GM12872 (cell line): Measurements from ENCODE around the gene ZC2HC1C.

Experiments
- TF ChIP-seq, protein P1 (sequence below): IDR thresholded peaks from 3 replicates; pipeline ENCODE4 v1.5.1; 2011; ENCODE audit warnings: low read depth, mild to moderate bottlenecking, low read length, moderate library complexity; ENCODE audit not compliant: insufficient read depth

ZC2HC1C gene

GRCh38 chr14:75054421-75054820 lies 15.0 kb upstream of the ZC2HC1C start:
- TF ChIP-seq, protein P1, sequence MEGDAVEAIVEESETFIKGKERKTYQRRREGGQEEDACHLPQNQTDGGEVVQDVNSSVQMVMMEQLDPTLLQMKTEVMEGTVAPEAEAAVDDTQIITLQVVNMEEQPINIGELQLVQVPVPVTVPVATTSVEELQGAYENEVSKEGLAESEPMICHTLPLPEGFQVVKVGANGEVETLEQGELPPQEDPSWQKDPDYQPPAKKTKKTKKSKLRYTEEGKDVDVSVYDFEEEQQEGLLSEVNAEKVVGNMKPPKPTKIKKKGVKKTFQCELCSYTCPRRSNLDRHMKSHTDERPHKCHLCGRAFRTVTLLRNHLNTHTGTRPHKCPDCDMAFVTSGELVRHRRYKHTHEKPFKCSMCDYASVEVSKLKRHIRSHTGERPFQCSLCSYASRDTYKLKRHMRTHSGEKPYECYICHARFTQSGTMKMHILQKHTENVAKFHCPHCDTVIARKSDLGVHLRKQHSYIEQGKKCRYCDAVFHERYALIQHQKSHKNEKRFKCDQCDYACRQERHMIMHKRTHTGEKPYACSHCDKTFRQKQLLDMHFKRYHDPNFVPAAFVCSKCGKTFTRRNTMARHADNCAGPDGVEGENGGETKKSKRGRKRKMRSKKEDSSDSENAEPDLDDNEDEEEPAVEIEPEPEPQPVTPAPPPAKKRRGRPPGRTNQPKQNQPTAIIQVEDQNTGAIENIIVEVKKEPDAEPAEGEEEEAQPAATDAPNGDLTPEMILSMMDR = no peak

- TF ChIP-seq, protein P1 = no peak
These were observed 9.8 kb upstream of the ZC2HC1C start for GRCh38 chr14:75059642-75060041.

- TF ChIP-seq, protein P1 = no peak
These were observed 9.0 kb upstream of the ZC2HC1C start for GRCh38 chr14:75060420-75060819.

DNA sequence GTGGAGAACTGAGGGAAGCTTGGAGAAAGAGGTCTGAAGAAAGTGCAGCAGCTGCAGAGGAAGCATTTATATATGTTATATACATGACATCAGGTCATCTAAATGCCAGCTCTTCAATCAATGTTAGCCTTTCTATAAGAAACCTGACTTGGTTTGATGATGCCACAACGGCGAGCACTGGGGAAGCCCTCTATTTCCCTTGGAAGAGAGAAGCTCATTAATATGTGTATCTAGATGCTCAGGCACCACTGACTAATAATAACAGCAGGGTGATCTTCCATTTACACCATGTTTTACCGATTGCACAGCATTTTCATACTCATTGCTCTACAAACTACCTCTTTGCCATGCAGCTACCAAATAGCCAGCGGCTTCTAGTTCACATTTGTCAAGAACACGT lies 6.4 kb upstream of the ZC2HC1C start:
- TF ChIP-seq, protein P1 = no peak

DNA sequence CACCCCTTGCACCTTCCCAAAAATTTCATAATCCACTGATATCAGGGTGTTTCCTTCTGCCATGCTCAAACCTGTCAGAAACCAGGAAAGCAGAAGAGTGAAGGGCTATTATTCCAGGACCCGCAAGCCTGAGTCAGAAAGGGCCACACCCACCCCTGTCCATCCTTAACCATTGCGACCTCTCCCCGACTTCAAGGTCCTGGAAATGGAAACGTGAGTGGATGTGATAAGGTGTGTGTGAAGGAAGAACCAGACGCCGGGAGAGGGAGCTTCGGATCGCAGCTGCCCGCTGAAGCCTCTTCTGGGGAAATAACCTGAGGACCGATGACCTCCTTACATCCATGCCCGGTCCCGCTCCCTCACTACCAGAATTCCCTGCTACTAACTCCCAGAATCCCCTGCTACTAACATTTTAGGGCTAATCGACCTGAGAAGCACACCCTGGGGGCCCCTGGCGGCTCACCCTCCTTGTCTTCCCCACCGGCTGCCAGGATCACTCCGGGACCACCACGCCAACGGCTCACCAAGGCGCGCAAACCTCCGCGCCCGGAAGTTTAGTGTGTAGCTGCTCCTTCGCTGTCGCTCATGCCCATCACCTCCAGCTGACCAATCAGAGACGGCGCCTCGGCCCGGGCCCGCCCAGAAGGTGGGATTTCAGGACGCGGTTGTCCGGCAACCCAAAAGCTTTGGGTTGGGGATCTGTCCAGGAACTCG lies 5.8 kb upstream of the ZC2HC1C start, which contains the start of gene ACYP1:
Gene ACYP1 (minus strand): TSS at position 534 of the 714 bp plus-strand sequence. CDS start 471 bp downstream, at position 63.
- TF ChIP-seq, protein P1 = no peak

- TF ChIP-seq, protein P1 = no peak
These were observed 5.3 kb upstream of the ZC2HC1C start for GRCh38 chr14:75064205-75064567.

GRCh38 chr14:75066691-75067090 lies 2.8 kb upstream of the ZC2HC1C start:
- TF ChIP-seq, protein P1 = no peak
